K562 (cell line): ENCODE measurements around the gene MARCHF9. TPM values are rescaled to one million over a fixed set of nuclear protein-coding genes. Genes with fewer than 3 reads are reported as not detected.

Source experiments
- ATAC-seq: fragments of 200-7000 bp; cut with Tn5 transposase; 3 replicates; pipeline ENCODE4 v1.9.1; 2020; ENCODE audit warnings: moderate library complexity
- BruUV-seq: library from RNA; stranded (reverse); fragments of 400-500 nt; replicated peaks from 2 replicates; lab custom pipeline; 2021; lab: Mats Ljungman, UMichigan
- CTCF ChIA-PET: fragments of 300-600 bp; formaldehyde crosslinking; extraction: SDS; loops from one replicate; lab custom pipeline; 2021; ENCODE audit warnings: low intra/inter-chr PET ratio; lab: Yijun Ruan, JAX
- POLR2A ChIA-PET: fragments of 300-600, 350-650 bp; sonication (Branson Sonifier 250); formaldehyde crosslinking; extraction: SDS; loops from one replicate; lab custom pipeline; 2021; ENCODE audit warnings: antibody characterized with exemption, inconsistent platforms; lab: Yijun Ruan, JAX
- DNase-seq, 4 experiments: peaks; one replicate each; pipeline versions ENCODE4 v3.0.0 to v3.0.0-alpha.2; 2011 to 2018; ENCODE audit warnings: low spot score in 3 of 4, mixed read lengths in 3 of 4; ENCODE audit errors: extremely low read depth in 1 of 4
- FAIRE-seq: peaks from 2 replicates; lab custom pipeline; 2011; peaks lifted over from hg19 to GRCh38; lab: Jason Lieb, UNC
- H2AFZ ChIP-seq: 2 replicates; pipeline ENCODE4 v1.6.0; 2011; ENCODE audit warnings: low read depth, low read length, control low read depth, inconsistent platforms
- H3K27ac ChIP-seq: fragments of 200-600 bp; 3 replicates; pipeline ENCODE4 v1.8.0; 2011; ENCODE audit warnings: low read depth, mild to moderate bottlenecking, control low read depth, inconsistent platforms, low read length, moderate library complexity, mixed read lengths; ENCODE audit errors: extremely low read depth
- H3K27me3 ChIP-seq, 2 experiments: fragments of 300-600 bp in 1 of 2; 2 replicates in 1 of 2; 3 replicates in 1 of 2; pipeline versions ENCODE4 v1.6.0 to v1.8.0; 2011; ENCODE audit warnings: inconsistent platforms in 2 of 2, low read length in 2 of 2, mild to moderate bottlenecking in 1 of 2, mixed read lengths in 1 of 2, moderate library complexity in 1 of 2; ENCODE audit not compliant: control insufficient read depth in 2 of 2, insufficient read depth in 2 of 2
- H3K36me3 ChIP-seq: fragments of 300-600 bp; 3 replicates; pipeline ENCODE4 v1.8.0; 2011; ENCODE audit warnings: mild to moderate bottlenecking, low read length, inconsistent platforms; ENCODE audit not compliant: control insufficient read depth, insufficient read depth
- H3K4me1 ChIP-seq, 2 experiments: fragments of 200-600 bp in 1 of 2; replicated peaks in 1 of 2; 2 replicates in 1 of 2; 3 replicates in 1 of 2; pipeline versions ENCODE4 v1.5.1 to v1.8.0; 2011; ENCODE audit warnings: inconsistent platforms in 2 of 2, low read length in 2 of 2, mild to moderate bottlenecking in 1 of 2, mixed read lengths in 1 of 2, moderate library complexity in 1 of 2; ENCODE audit not compliant: control insufficient read depth in 2 of 2, insufficient read depth in 2 of 2
- H3K4me2 ChIP-seq: 2 replicates; pipeline ENCODE4 v1.6.1; 2011; ENCODE audit warnings: low read length, control low read depth, inconsistent platforms, mixed read lengths; ENCODE audit not compliant: insufficient read depth
- H3K4me3 ChIP-seq: fragments of 200-600 bp; sonication (generic), shearing (Covaris generic); 2 replicates; pipeline ENCODE4 v1.5.1; 2016; ENCODE audit warnings: control low read depth, inconsistent platforms
- H3K79me2 ChIP-seq: fragments of 200-600 bp; 3 replicates; pipeline ENCODE4 v1.8.0; 2011; ENCODE audit warnings: low read length, inconsistent platforms; ENCODE audit not compliant: control insufficient read depth, insufficient read depth
- H3K9ac ChIP-seq, 2 experiments: 2 replicates each; pipeline versions ENCODE4 v1.6.0 to v1.6.1; 2011; ENCODE audit warnings: low read depth in 2 of 2, low read length in 2 of 2, control low read depth in 1 of 2, inconsistent platforms in 1 of 2, mild to moderate bottlenecking in 1 of 2, mixed read lengths in 1 of 2; ENCODE audit not compliant: insufficient read depth in 1 of 2
- H3K9me1 ChIP-seq: one replicate; pipeline ENCODE4 v1.6.0; 2011; ENCODE audit warnings: inconsistent platforms, mild to moderate bottlenecking, low read length, moderate library complexity; ENCODE audit not compliant: control insufficient read depth, insufficient read depth
- H3K9me3 ChIP-seq: replicated peaks from 2 replicates; pipeline ENCODE4 v1.5.1; 2011; ENCODE audit warnings: low read depth, low read length, inconsistent platforms; ENCODE audit not compliant: control insufficient read depth, insufficient read depth
- H4K20me1 ChIP-seq: replicated peaks from 2 replicates; pipeline ENCODE4 v1.6.1; 2011; ENCODE audit warnings: low read length, inconsistent platforms, mixed read lengths; ENCODE audit not compliant: control insufficient read depth, insufficient read depth
- CEBPG ChIP-seq, 3 experiments: fragments of 200-800 bp in 1 of 3; sonication (Bioruptor generic) in 1 of 3; sonication (generic) in 1 of 3; formaldehyde crosslinking in 1 of 3; IDR thresholded peaks in 2 of 3; conservative IDR thresholded peaks in 1 of 3; 2 replicates each; pipeline versions ENCODE4 v1.6.1 to v1.8.0; 2016 to 2022; ENCODE audit warnings: missing compliant biosample characterization in 2 of 3, missing genetic modification characterization in 2 of 3, mild to moderate bottlenecking in 1 of 3, missing genetic modification reagents in 1 of 3
- ELF1 ChIP-seq: fragments of 200-800 bp; sonication (Bioruptor generic); IDR thresholded peaks from 2 replicates; pipeline ENCODE4 v1.6.1; 2016; ENCODE audit warnings: missing genetic modification characterization, missing compliant biosample characterization
- FOXK2 ChIP-seq, 2 experiments: fragments of 450-650 bp; IDR thresholded peaks in 1 of 2; conservative IDR thresholded peaks in 1 of 2; 2 replicates each; pipeline ENCODE4 v1.6.1; 2016; ENCODE audit warnings: low read depth in 2 of 2, mild to moderate bottlenecking in 1 of 2
- GATAD2B ChIP-seq: fragments of 450-650 bp; IDR thresholded peaks from 2 replicates; pipeline ENCODE4 v1.6.1; 2017; ENCODE audit warnings: mild to moderate bottlenecking, borderline replicate concordance
- KLF6 ChIP-seq: fragments of 250-450 bp; sonication (Bioruptor Pico); IDR thresholded peaks from 2 replicates; pipeline ENCODE4 v1.4.0; 2020; ENCODE audit warnings: mild to moderate bottlenecking, moderate library complexity, borderline replicate concordance
- MCM5 ChIP-seq: fragments of 450-650 bp; IDR thresholded peaks from 2 replicates; pipeline ENCODE4 v1.6.1; 2016; ENCODE audit warnings: low read depth
- NONO ChIP-seq, 2 experiments: fragments of 200-400 bp in 1 of 2; fragments of 450-650 bp in 1 of 2; formaldehyde crosslinking in 1 of 2; IDR thresholded peaks; 2 replicates each; pipeline ENCODE4 v1.6.1; 2017; ENCODE audit warnings: low read depth in 2 of 2, mild to moderate bottlenecking in 2 of 2, moderate library complexity in 2 of 2, low read length in 1 of 2
- POU5F1 ChIP-seq: fragments of 150-350 bp; IDR thresholded peaks from 2 replicates; pipeline ENCODE4 v1.6.1; 2014; ENCODE audit warnings: borderline replicate concordance, low read length, low read depth, mild to moderate bottlenecking; ENCODE audit not compliant: partially characterized antibody
- PRMT5 ChIP-seq: sonication (generic); formaldehyde crosslinking; IDR thresholded peaks from 2 replicates; pipeline ENCODE4 v1.5.0; 2020; ENCODE audit warnings: missing genetic modification reagents
- PTRF ChIP-seq: fragments of 450-650 bp; IDR thresholded peaks from 2 replicates; pipeline ENCODE4 v1.6.1; 2016; ENCODE audit warnings: mild to moderate bottlenecking, missing genetic modification characterization, missing compliant biosample characterization
- SETDB1 ChIP-seq: IDR thresholded peaks from one replicate; pipeline ENCODE4 v1.6.1; 2012; ENCODE audit warnings: low read length, control low read depth, inconsistent platforms
- TEAD4 ChIP-seq, 2 experiments: sonication (generic) in 1 of 2; formaldehyde crosslinking in 1 of 2; IDR thresholded peaks; 2 replicates each; pipeline versions ENCODE4 v1.6.1 to v1.8.0; 2012 to 2022; ENCODE audit warnings: borderline replicate concordance in 1 of 2, inconsistent platforms in 1 of 2, low read length in 1 of 2, mild to moderate bottlenecking in 1 of 2, missing genetic modification reagents in 1 of 2
- TSC22D4 ChIP-seq: fragments of 450-650 bp; IDR thresholded peaks from 2 replicates; pipeline ENCODE4 v1.6.1; 2016; ENCODE audit warnings: missing genetic modification characterization, missing biosample characterization, control low read depth
- WGBS: fragments of 100-300 bp; shearing (Covaris generic); methylation state at CpG from one replicate; pipeline ENCODE4 v1.1.6; 2016; ENCODE audit warnings: low coverage, mixed read lengths; ENCODE audit not compliant: insufficient coverage; ENCODE audit errors: missing lambda C conversion rate; 5-methylcytosine and 5-hydroxymethylcytosine counted together
- in situ Hi-C: fragments of 300-500 bp; cut with MboI; formaldehyde crosslinking; loops from 4 replicates; pipeline ENCODE4 v1.15.0; 2018; ENCODE audit warnings: inconsistent platforms, mixed read lengths
- intact Hi-C: fragments of 100-400 bp; cut with micrococcal nuclease; formaldehyde crosslinking; loops from 2 replicates; pipeline ENCODE4 v1.14.2; 2022
- polyA plus RNA-seq, 8 experiments: library from polyadenylated mRNA; depleted of rRNA in 4 of 8; stranded (reverse) in 5 of 8; unstranded in 3 of 8; fragments of >200 nt; fragmentation: Nextera tagmentation in 2 of 8; fragmentation: Illumina TruSeq in 1 of 8; extraction: Ambion mirVana in 2 of 8; extraction: Trizol in 1 of 8; gene quantifications; 2 replicates each; pipeline versions ENCODE4 v1.2.1 to v1.2.3, GENCODE V29; 2011 to 2014; ENCODE audit warnings: inconsistent platforms in 1 of 8, missing spikeins in 1 of 8
- total RNA-seq, 7 experiments: library from RNA; depleted of rRNA in 6 of 7; stranded (reverse); fragments of >200 nt in 6 of 7; fragmentation: Illumina TruSeq in 2 of 7; extraction: Trizol in 2 of 7; gene quantifications; 2 replicates each; pipeline versions ENCODE4 v1.2.1 to v1.2.3, GENCODE V29; 2011 to 2021; ENCODE audit warnings: low replicate concordance in 1 of 7
- TF ChIP-seq, protein P1 (sequence below), 3 experiments: IDR thresholded peaks in 2 of 3; conservative IDR thresholded peaks in 1 of 3; 2 replicates each; pipeline ENCODE4 v1.5.1; 2011 to 2012; ENCODE audit warnings: low read length in 3 of 3, mild to moderate bottlenecking in 3 of 3, control low read depth in 2 of 3, improper control_type of control experiment in 1 of 3, inconsistent platforms in 1 of 3, low read depth in 1 of 3, mixed read lengths in 1 of 3, moderate library complexity in 1 of 3; ENCODE audit not compliant: insufficient read depth in 2 of 3
- TF ChIP-seq, protein P2 (sequence below), 2 experiments: IDR thresholded peaks; 2 replicates each; pipeline ENCODE4 v1.6.1; 2011; ENCODE audit warnings: borderline replicate concordance in 1 of 2, control low read depth in 1 of 2, low read depth in 1 of 2, low read length in 1 of 2, mild to moderate bottlenecking in 1 of 2, mixed read lengths in 1 of 2, moderate library complexity in 1 of 2; ENCODE audit not compliant: insufficient read depth in 1 of 2, insufficient read length in 1 of 2, poor library complexity in 1 of 2, severe bottlenecking in 1 of 2; ENCODE audit errors: extremely low read depth in 1 of 2

The MARCHF9 gene
- total and polyA plus RNA-seq, 9 of the 15 experiments (the other 6 are each of a cell fraction or from before 2014, with no cell fraction given): 0.80 to 12.4 (median 6.2) TPM

DNA sequence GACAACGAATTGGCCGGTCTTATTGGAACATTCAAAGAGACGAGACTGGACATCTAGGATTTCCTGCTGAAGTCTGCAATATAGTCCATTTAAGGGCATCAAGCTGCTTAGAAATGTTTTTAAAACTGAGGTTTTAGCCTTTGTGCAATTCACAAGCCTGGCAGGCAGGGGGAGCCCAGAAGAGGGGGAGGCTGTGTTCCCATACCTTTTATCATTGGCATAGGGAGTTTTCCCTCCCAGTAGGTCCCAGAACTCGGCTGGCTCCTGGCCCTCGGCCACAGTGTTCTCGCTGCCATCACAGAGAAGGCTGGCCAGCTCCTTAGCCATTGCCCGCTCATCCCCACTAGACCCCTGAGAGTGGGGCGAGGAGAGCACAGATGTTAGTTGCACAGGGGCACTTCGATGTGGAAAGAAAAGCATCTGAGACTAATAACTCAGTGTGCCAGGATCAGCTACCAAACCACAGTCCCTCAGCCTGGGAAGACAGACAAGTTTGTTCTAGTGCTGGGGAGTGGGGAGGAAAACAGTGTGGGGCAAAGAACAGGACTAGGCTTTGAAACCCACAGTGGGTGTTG is 48.5 kb downstream of the MARCHF9 start (continued):
- TF ChIP-seq, protein P1, sequence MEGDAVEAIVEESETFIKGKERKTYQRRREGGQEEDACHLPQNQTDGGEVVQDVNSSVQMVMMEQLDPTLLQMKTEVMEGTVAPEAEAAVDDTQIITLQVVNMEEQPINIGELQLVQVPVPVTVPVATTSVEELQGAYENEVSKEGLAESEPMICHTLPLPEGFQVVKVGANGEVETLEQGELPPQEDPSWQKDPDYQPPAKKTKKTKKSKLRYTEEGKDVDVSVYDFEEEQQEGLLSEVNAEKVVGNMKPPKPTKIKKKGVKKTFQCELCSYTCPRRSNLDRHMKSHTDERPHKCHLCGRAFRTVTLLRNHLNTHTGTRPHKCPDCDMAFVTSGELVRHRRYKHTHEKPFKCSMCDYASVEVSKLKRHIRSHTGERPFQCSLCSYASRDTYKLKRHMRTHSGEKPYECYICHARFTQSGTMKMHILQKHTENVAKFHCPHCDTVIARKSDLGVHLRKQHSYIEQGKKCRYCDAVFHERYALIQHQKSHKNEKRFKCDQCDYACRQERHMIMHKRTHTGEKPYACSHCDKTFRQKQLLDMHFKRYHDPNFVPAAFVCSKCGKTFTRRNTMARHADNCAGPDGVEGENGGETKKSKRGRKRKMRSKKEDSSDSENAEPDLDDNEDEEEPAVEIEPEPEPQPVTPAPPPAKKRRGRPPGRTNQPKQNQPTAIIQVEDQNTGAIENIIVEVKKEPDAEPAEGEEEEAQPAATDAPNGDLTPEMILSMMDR (IDR thresholded peaks at IDR 0.05 in 2 of 3, conservative IDR thresholded peaks at IDR 0.05 in 1 of 3; ENCODE audit: insufficient read depth in 2 of 3, low read depth in 1 of 3, low read length in 3 of 3): peak; percentile 70 to 89 (median 76)

- Histone ChIP-seq H3K4me3 (no peak overlapping the region), H3K36me3 (peaks cover 19% of the 10 kb centered on the region; the same call in 2 of the 3 replicates), H3K4me2 (no peak overlapping the region), H3K9ac (no peak overlapping the region), H3K4me1 (peaks cover 5 to 10% of the 10 kb centered on the region in 2 experiments; a peak in 3 of 5 replicates), H4K20me1 (no peaks in the 10 kb centered on the region), H3K9me1 (peaks cover 3% of the 10 kb centered on the region), H3K27ac (no peak overlapping the region), H3K9me3 (no peaks in the 10 kb centered on the region), H3K27me3 (no peaks in the 10 kb centered on the region), H2AFZ (no peak overlapping the region), H3K79me2 (no peaks in the 10 kb centered on the region)
- intact Hi-C loops: no loop called here
- CTCF ChIA-PET: no interaction called here
- DNase-seq (no peak), FAIRE-seq (no peak), ATAC-seq (no peak)
- no TSS peak for BruUV-seq
- 82% methylated on average over 3 of the region's 3 CpGs for WGBS
- POLR2A ChIA-PET: interaction anchor here (0.6 to 1.0 kb wide), 2 partner anchors 16 to 177 kb away, joined by 3 to 4 read pairs; no protein-coding TSS in a partner anchor
- in situ Hi-C loops: no loop called here
- TF ChIP-seq MCM5 (no peak), TEAD4 (IDR thresholded peaks at IDR 0.05; ENCODE audit: low read length) (no peak), TEAD4 (CRISPR knock-in tag; IDR thresholded peaks at IDR 0.05; ENCODE audit: borderline replicate concordance) (no peak), POU5F1 (no peak), PTRF (tag) (no peak), PRMT5 (CRISPR knock-in tag) (no peak), KLF6 (no peak), GATAD2B (no peak), FOXK2 (conservative IDR thresholded peaks at IDR 0.05 in 1 of 2, IDR thresholded peaks at IDR 0.05 in 1 of 2; ENCODE audit: low read depth in 2 of 2) (no peak), CEBPG (CRISPR knock-in tag; IDR thresholded peaks at IDR 0.05) (no peak), CEBPG (tag; conservative IDR thresholded peaks at IDR 0.05 in 1 of 2, IDR thresholded peaks at IDR 0.05 in 1 of 2) (no peak), NONO (IDR thresholded peaks at IDR 0.05; ENCODE audit: low read depth in 2 of 2, low read length in 1 of 2) (no peak), SETDB1 (no peak), TSC22D4 (tag) (no peak), ELF1 (no peak)
- TF ChIP-seq, protein P2, sequence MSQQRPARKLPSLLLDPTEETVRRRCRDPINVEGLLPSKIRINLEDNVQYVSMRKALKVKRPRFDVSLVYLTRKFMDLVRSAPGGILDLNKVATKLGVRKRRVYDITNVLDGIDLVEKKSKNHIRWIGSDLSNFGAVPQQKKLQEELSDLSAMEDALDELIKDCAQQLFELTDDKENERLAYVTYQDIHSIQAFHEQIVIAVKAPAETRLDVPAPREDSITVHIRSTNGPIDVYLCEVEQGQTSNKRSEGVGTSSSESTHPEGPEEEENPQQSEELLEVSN (IDR thresholded peaks at IDR 0.05; ENCODE audit: borderline replicate concordance in 1 of 2, extremely low read depth in 1 of 2, insufficient read depth in 1 of 2, insufficient read length in 1 of 2, low read depth in 1 of 2, low read length in 1 of 2, poor library complexity in 1 of 2, severe bottlenecking in 1 of 2): no peak
These were observed 51.8 kb downstream of the MARCHF9 start for GRCh38 chr12:57806677-57807076.
